Right ventricle myocardium superior (tissue), 1 donor: Measurements from ENCODE around the gene C16orf86. TPM values are rescaled to one million over a fixed set of nuclear protein-coding genes. Genes with fewer than 3 reads are reported as not detected.

Experiments
- ATAC-seq: fragments of 200-7000 bp; cut with Tn5 transposase; one replicate; pipeline ENCODE4 v1.9.1; 2020; ENCODE audit warnings: mild to moderate bottlenecking; ENCODE audit not compliant: poor library complexity
- DNase-seq: peaks from one replicate; pipeline ENCODE4 v3.0.0-alpha.2; 2020
- intact Hi-C: fragments of 100-400 bp; cut with DNase I; formaldehyde crosslinking; loops from one replicate; pipeline ENCODE4 v1.11.2; 2022
- total RNA-seq: library from RNA; stranded (reverse); fragmentation: NEBNext Ultra II Directional; extraction: Animal tissue kit (Norgen Biotek cat#: 25700); gene quantifications from one replicate; pipeline ENCODE4 v1.2.1, GENCODE V29; 2021
- donor health status: DM: no; HTN: yes; CAD: no; lungs with severe emphysema.

Gene C16orf86
- total RNA-seq, 1 donor from 2014 or later, result 4.3 TPM

DNA sequence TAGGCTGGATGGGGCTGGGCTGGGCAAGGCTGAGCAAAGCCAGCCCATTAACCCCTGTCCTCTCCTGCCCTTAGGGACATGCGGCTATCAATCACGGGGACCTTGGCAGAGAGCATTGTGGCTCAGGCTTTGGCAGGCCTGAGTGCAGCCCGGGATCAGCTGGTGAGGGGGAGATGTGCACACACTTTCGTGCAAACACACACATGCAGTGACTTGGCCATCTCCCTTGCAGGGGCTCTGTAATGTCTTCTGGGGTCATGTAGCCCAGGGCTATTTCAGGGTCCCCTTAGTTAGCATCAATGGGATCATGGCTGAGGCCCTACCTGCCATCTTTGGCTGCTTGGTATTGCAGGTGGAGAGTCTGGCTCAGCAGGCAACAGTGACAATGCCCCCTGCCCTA, 14.8 kb upstream of the C16orf86 start:
- ATAC-seq (no peak), DNase-seq (no peak)
- intact Hi-C loops, result no loop called here

DNA sequence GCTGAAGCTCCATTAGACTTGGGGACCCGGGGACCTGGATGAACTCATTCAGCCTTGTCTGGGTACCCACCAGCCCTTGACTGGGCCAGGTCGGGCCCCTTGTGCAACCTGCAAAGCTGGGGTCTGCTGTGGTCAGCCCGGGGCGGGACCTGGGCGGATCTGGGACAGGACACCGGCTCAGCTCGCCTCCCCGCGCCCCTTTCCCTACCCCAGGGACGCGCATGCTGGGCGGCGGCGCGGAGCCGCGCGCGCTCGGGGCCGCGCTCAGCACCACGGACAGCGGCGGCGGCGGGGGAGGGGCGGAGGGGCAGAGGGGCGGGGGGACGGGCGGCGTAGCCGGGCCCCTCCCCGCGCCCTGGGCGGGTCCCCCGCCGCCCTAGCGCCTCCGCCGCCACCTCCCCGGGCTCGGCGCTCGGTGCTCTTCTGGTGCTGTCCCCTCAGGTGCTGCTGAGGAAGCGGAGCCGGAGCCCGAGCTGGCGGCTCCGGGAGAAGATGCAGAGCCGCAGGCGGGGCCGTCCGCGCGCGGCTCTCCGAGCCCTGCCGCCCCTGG, 14.0 kb upstream of the C16orf86 start:
- no peak for DNase-seq
- peak; percentile 8 for ATAC-seq
- intact Hi-C loops, result no loop called here

GRCh38 chr16:67653128-67653788, 13.4 kb upstream of the C16orf86 start:
- intact Hi-C loops, result no loop called here
- DNase-seq, result no peak
- no peak for ATAC-seq

DNA sequence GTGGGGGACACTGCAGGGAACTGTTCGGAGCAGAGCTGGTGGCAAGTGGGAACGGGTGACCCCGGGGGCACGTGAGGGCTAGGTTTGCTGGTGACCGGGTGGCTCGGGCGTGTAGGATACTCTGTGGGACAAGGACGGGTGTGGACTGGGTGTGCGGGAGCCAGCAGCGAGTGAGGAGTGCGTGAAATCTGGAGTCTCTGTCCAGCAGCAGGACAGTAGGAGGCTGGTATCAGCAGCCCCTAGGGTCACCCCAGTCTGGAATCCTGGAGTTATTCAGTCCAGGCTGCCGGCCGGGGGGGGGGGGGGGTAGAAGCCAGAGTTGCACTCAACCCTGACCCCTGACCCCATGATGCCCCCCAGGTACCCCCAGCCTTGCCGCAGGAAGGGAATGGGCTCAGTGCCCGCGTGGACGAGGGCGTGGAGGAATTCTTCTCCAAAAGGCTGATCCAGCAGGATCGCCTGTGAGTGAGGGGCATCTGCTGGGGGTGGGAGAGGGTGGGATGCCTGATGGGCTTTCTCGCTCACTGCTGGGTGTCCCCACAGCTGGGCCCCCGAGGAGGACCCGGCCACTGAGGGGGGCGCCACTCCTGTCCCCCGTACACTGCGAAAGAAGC, 12.7 kb upstream of the C16orf86 start:
- ATAC-seq (no peak), DNase-seq (no peak)
- intact Hi-C loops, result no loop called here

- peak; percentile 30 for DNase-seq
- intact Hi-C loops, result no loop called here
- no peak for ATAC-seq
Measured at GRCh38 chr16:67654403-67654911, 12.2 kb upstream of the C16orf86 start.

DNA sequence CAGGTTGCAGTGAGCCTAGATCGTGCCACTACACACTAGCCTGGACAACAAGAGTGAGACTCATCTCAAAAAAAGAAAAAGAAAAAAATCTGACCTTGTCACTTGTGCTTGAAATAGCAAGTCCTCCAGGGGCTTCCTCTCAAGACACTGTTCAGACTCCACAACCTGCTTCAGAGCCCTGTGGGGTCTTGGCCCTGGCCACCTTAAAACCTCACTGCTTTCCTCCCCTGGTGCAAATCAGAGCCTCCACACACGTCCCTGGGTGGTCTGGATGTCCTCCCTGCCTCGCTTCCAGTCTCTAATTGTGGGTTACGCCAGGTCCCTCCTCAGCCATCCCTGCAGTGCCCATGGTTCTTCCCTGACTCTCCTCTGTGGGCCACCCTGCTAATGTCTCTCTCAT, 11.3 kb upstream of the C16orf86 start:
- DNase-seq (no peak), ATAC-seq (no peak)
- intact Hi-C loops, result no loop called here

- ATAC-seq (no peak), DNase-seq (no peak)
- intact Hi-C loops, result no loop called here
Measured at GRCh38 chr16:67656344-67657016, 10.1 kb upstream of the C16orf86 start.

DNA sequence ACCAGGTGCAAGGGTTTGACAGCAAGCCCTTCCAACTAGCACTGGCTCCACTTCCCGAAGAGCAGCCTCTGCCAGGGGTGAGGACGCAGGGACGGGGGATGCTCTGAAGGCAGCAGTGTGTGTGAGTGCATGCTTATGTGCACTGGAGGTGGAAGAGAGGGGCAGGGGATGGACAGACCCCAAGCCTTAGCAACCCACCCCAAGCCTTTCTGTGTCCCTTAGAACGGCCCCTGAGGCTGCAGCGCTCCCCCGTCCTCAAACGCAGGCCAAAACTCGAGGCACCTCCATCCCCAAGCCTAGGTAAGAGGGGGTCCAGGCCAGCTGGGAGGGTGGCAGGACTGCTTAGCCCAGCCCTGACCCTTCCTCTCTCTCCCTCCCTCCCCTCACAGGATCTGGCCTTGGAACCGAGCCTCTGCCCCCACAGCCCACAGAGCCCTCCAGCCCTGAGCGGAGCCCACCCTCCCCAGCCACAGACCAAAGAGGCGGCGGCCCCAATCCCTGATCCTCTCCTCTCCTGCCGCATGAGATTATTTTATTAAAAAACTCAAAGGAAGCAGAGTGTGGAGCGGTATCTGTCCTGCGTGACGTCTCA, 9.5 kb upstream of the C16orf86 start:
- DNase-seq, result no peak
- intact Hi-C loops, result no loop called here
- ATAC-seq, result no peak

- DNase-seq, result no peak
- intact Hi-C loops, result no loop called here
- no peak for ATAC-seq
Measured at GRCh38 chr16:67657751-67658518, 8.7 kb upstream of the C16orf86 start.

GRCh38 chr16:67658849-67659674, 7.6 kb upstream of the C16orf86 start:
- ATAC-seq (no peak), DNase-seq (no peak)
- intact Hi-C loops, result no loop called here

GRCh38 chr16:67659675-67660563, 6.7 kb upstream of the C16orf86 start, which contains the start of gene ACD:
TSS of gene ACD (minus strand) at chr16:67660260. CDS start at chr16:67660220, 40 bp downstream.
- DNase-seq (peak; percentile 93), ATAC-seq (peak; percentile 96)
- intact Hi-C loops, result loop anchor here (5.0 kb wide), 1 partner anchor 98 kb away; the partner anchor contains the start of gene CTCF

- ATAC-seq (peak; percentile 90), DNase-seq (peak; percentile 97)
Measured at GRCh38 chr16:67660564-67661028, 6.0 kb upstream of the C16orf86 start, which contains the start of gene PARD6A. TSS of gene PARD6A (plus strand) at chr16:67660960. CDS start at chr16:67661039, 79 bp downstream.

GRCh38 chr16:67661101-67661761, 5.4 kb upstream of the C16orf86 start:
- DNase-seq (no peak), ATAC-seq (no peak)
- intact Hi-C loops, result loop anchor here (5.0 kb wide), 1 partner anchor 99 kb away; the partner anchor contains the start of gene CTCF

More at GRCh38 chr16:67660564-67661028, 6.0 kb upstream of the C16orf86 start, which contains the start of gene PARD6A:
- intact Hi-C loops, result loop anchor here (5.0 kb wide), 1 partner anchor 98 kb away; the partner anchor contains the start of gene CTCF

DNA sequence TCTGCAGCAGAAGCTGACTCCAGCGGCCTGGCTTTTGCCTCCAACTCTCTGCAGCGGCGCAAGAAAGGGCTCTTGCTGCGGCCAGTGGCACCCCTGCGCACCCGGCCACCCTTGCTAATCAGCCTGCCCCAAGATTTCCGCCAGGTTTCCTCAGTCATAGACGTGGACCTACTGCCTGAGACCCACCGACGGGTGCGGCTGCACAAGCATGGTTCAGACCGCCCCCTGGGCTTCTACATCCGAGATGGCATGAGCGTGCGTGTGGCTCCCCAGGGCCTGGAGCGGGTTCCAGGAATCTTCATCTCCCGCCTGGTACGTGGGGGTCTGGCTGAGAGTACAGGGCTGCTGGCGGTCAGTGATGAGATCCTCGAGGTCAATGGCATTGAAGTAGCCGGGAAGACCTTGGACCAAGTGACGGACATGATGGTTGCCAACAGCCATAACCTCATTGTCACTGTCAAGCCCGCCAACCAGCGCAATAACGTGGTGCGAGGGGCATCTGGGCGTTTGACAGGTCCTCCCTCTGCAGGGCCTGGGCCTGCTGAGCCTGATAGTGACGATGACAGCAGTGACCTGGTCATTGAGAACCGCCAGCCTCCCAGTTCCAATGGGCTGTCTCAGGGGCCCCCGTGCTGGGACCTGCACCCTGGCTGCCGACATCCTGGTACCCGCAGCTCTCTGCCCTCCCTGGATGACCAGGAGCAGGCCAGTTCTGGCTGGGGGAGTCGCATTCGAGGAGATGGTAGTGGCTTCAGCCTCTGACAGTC, 4.5 kb upstream of the C16orf86 start:
- intact Hi-C loops, result loop anchor here (5.0 kb wide), 1 partner anchor 100 kb away; the partner anchor contains the start of gene CTCF
- ATAC-seq (no peak), DNase-seq (peak; percentile 39)

- intact Hi-C loops, result loop anchor here (5.0 kb wide), 1 partner anchor 100 kb away; the partner anchor contains the start of gene CTCF
- DNase-seq, result no peak
- no peak for ATAC-seq
Measured at GRCh38 chr16:67662653-67663010, 4.0 kb upstream of the C16orf86 start.
